T-cell (primary cell): ENCODE measurements around the gene FIGNL2. TPM values are rescaled to one million over a fixed set of nuclear protein-coding genes. Genes with fewer than 3 reads are reported as not detected.

Experiments
- ATAC-seq, 4 experiments: fragments of 200-7000 bp in 3 of 4; fragments of 150-1000 bp in 1 of 4; cut with Tn5 transposase; replicated peaks in 1 of 4; 1 replicate in 3 of 4; 2 replicates in 1 of 4; pipeline ENCODE4 v1.10.0; 2021; ENCODE audit warnings: moderate library complexity in 3 of 4, mild to moderate bottlenecking in 2 of 4, moderate number of reproducible peaks in 1 of 4
- CTCF ChIA-PET, 2 donors: fragments of 300-600 bp; sonication (Branson Sonifier 250); formaldehyde crosslinking; loops; one replicate each; lab custom pipeline; 2022; ENCODE audit warnings: antibody characterized with exemption in 2 of 2; lab: Charles Lee
- POLR2A ChIA-PET, 2 donors: fragments of 300-600 bp; sonication (Branson Sonifier 250); formaldehyde crosslinking; loops; one replicate each; lab custom pipeline; 2022; ENCODE audit warnings: antibody characterized with exemption in 2 of 2; lab: Charles Lee
- DNase-seq, 35 experiments: peaks; one replicate each; pipeline versions ENCODE4 v3.0.0 to v3.0.0-alpha.2; 2013 to 2023
- H3K27ac ChIP-seq: one replicate; pipeline ENCODE4 v1.5.1; 2013; ENCODE audit warnings: low read length
- H3K27me3 ChIP-seq, 2 experiments: replicated peaks in 1 of 2; 1 replicate in 1 of 2; 2 replicates in 1 of 2; pipeline versions ENCODE4 v1.6.1 to v1.7.0; 2013; ENCODE audit warnings: low read length in 1 of 2, mixed read lengths in 1 of 2; ENCODE audit not compliant: control insufficient read depth in 2 of 2, insufficient read depth in 2 of 2; ENCODE audit errors: extremely low read depth in 1 of 2
- H3K36me3 ChIP-seq, 2 donors: 1 replicate in 1 of 2; 2 replicates in 1 of 2; pipeline versions ENCODE4 v1.6.1 to v1.7.0; 2013; ENCODE audit warnings: low read length in 1 of 2; ENCODE audit not compliant: control insufficient read depth in 2 of 2, insufficient read depth in 1 of 2; ENCODE audit errors: extremely low read depth in 1 of 2
- H3K4me1 ChIP-seq, 2 experiments: 1 replicate in 1 of 2; 2 replicates in 1 of 2; pipeline versions ENCODE4 v1.6.1 to v1.7.0; 2013; ENCODE audit warnings: low read length in 2 of 2, mixed read lengths in 1 of 2; ENCODE audit not compliant: insufficient read depth in 2 of 2, control insufficient read depth in 1 of 2; ENCODE audit errors: extremely low read depth in 1 of 2
- H3K4me3 ChIP-seq, 2 donors: 1 replicate in 1 of 2; 2 replicates in 1 of 2; pipeline versions ENCODE4 v1.5.1 to v1.7.0; 2013; ENCODE audit warnings: mild to moderate bottlenecking in 2 of 2, low read length in 1 of 2, moderate library complexity in 1 of 2; ENCODE audit not compliant: control insufficient read depth in 1 of 2; ENCODE audit errors: extremely low read depth in 1 of 2
- H3K9me3 ChIP-seq: 2 replicates; pipeline ENCODE4 v1.7.0; 2013
- H3K27ac Mint-ChIP-seq, 2 donors: one replicate each; pipeline ENCODE4 v1.8.0; 2020 to 2021; ENCODE audit warnings: mild to moderate bottlenecking in 2 of 2, mixed read lengths in 2 of 2
- H3K27me3 Mint-ChIP-seq, 2 donors: one replicate each; pipeline ENCODE4 v1.8.0; 2021 to 2022; ENCODE audit warnings: mixed read lengths in 2 of 2
- H3K36me3 Mint-ChIP-seq: one replicate; pipeline ENCODE4 v1.8.0; 2021; ENCODE audit warnings: mixed read lengths
- H3K4me1 Mint-ChIP-seq, 3 donors: one replicate each; pipeline ENCODE4 v1.8.0; 2020 to 2022; ENCODE audit warnings: mixed read lengths in 3 of 3, mild to moderate bottlenecking in 1 of 3
- H3K4me3 Mint-ChIP-seq, 3 donors: one replicate each; pipeline ENCODE4 v1.8.0; 2020 to 2022; ENCODE audit warnings: mild to moderate bottlenecking in 3 of 3, mixed read lengths in 3 of 3, moderate library complexity in 3 of 3
- H3K9me3 Mint-ChIP-seq, 3 donors: one replicate each; pipeline ENCODE4 v1.8.0; 2020 to 2022; ENCODE audit warnings: mixed read lengths in 3 of 3
- WGBS: methylation state at CpG from one replicate; pipeline ENCODE4 v1.1.5; 2013; ENCODE audit warnings: missing lambda C conversion rate; ENCODE audit not compliant: insufficient coverage; 5-methylcytosine and 5-hydroxymethylcytosine counted together
- total RNA-seq, 35 experiments: library from RNA in 6 of 35; stranded (reverse) in 6 of 35; fragments of 120-200 nt in 1 of 35; gene quantifications; one replicate each; pipeline versions ENCODE4 v1.2.1 to v1.2.4 and lab custom pipeline; 2013 to 2026

The FIGNL2 gene
- total RNA-seq, 5 donors from 2014 or later (not counting 1 experiment from before 2014, with no cell fraction given) = 1.3 to 2.0 (median 1.6) TPM

- Mint-ChIP-seq H3K27me3 (peaks cover 11 to 32% of the 10 kb centered on the region in 2 donors), H3K4me1 (peaks cover 32 to 33% (median 33%) of the 10 kb centered on the region in 3 donors), H3K36me3 (no peaks in the 10 kb centered on the region), H3K9me3 (no peaks in the 10 kb centered on the region), H3K4me3 (no peak overlapping the region), H3K27ac (no peak overlapping the region)
- DNase-seq (no peak), ATAC-seq (no peak)
- ChIA-PET POLR2A (no interaction called here), CTCF (interaction anchor here in 1 of 2 donors (0.5 kb wide), 1 partner anchor 671 kb away, joined by 3 read pairs; no protein-coding TSS in a partner anchor)
- 100% methylated on average over 1 of the region's 1 CpG for WGBS
- no peak overlapping the region for H3K4me3 ChIP-seq
- peaks cover 4 to 29% of the 10 kb centered on the region in 2 experiments for H3K4me1 ChIP-seq
- peaks cover 0 to 52% of the 10 kb centered on the region in 2 experiments for H3K27me3 ChIP-seq
- no peaks in the 10 kb centered on the region for H3K9me3 ChIP-seq
- H3K27ac ChIP-seq = no peak overlapping the region
- H3K36me3 ChIP-seq = no peaks in the 10 kb centered on the region
Observed at GRCh38 chr12:51829641-51830040, 18.9 kb downstream of the FIGNL2 start.

GRCh38 chr12:51829011-51829481 is 19.5 kb downstream of the FIGNL2 start:
- Mint-ChIP-seq H3K36me3 (no peaks in the 10 kb centered on the region), H3K4me1 (peaks cover 32 to 34% (median 34%) of the 10 kb centered on the region in 3 donors), H3K27ac (no peak overlapping the region), H3K9me3 (no peaks in the 10 kb centered on the region), H3K4me3 (no peak overlapping the region), H3K27me3 (peaks cover 11 to 28% of the 10 kb centered on the region in 2 donors)
- H3K36me3 ChIP-seq = no peaks in the 10 kb centered on the region
- ChIA-PET CTCF (no interaction called here), POLR2A (no interaction called here)
- WGBS = no CpG with 5 or more reads among the region's 5 CpGs
- ATAC-seq (no peak), DNase-seq (no peak)
- H3K4me3 ChIP-seq = no peak overlapping the region
- peaks cover 0 to 46% of the 10 kb centered on the region in 2 experiments for H3K27me3 ChIP-seq
- no peak overlapping the region for H3K27ac ChIP-seq
- H3K4me1 ChIP-seq = peaks cover 4 to 29% of the 10 kb centered on the region in 2 experiments
- H3K9me3 ChIP-seq = no peaks in the 10 kb centered on the region

- peaks cover 31 to 38% (median 35%) of the 10 kb centered on the region in 3 donors for H3K4me1 Mint-ChIP-seq
- ChIA-PET POLR2A (no interaction called here), CTCF (no interaction called here)
- Histone ChIP-seq H3K27ac (no peak overlapping the region), H3K9me3 (no peaks in the 10 kb centered on the region), H3K36me3 (no peaks in the 10 kb centered on the region), H3K4me1 (peaks cover 4 to 25% of the 10 kb centered on the region in 2 experiments), H3K27me3 (peaks cover 0 to 41% of the 10 kb centered on the region in 2 experiments), H3K4me3 (no peak overlapping the region)
- H3K36me3 Mint-ChIP-seq = no peaks in the 10 kb centered on the region
- H3K27me3 Mint-ChIP-seq = peaks cover 6 to 23% of the 10 kb centered on the region in 2 donors
- 11% methylated on average over 4 of the region's 11 CpGs for WGBS
- no peak overlapping the region for H3K27ac Mint-ChIP-seq
- peak; percentile 53 to 80 (median 70) for ATAC-seq
- no peak for DNase-seq
- H3K9me3 Mint-ChIP-seq = no peaks in the 10 kb centered on the region
- peak overlapping the region in 1 of 3 donors; percentile 40 for H3K4me3 Mint-ChIP-seq
Observed at GRCh38 chr12:51827925-51828818, 20.3 kb downstream of the FIGNL2 start.

GRCh38 chr12:51826881-51827280 is 21.6 kb downstream of the FIGNL2 start:
- no peaks in the 10 kb centered on the region for H3K36me3 ChIP-seq
- Mint-ChIP-seq H3K9me3 (no peaks in the 10 kb centered on the region), H3K27ac (no peak overlapping the region), H3K4me3 (no peak overlapping the region), H3K4me1 (peaks cover 25 to 40% (median 34%) of the 10 kb centered on the region in 3 donors), H3K27me3 (peaks cover 0 to 13% of the 10 kb centered on the region in 2 donors), H3K36me3 (no peaks in the 10 kb centered on the region)
- no peaks in the 10 kb centered on the region for H3K9me3 ChIP-seq
- no peak for ATAC-seq
- no peak overlapping the region for H3K4me3 ChIP-seq
- H3K27ac ChIP-seq = no peak overlapping the region
- peaks cover 4 to 20% of the 10 kb centered on the region in 2 experiments for H3K4me1 ChIP-seq
- WGBS = 100% methylated on average over 2 of the region's 4 CpGs
- CTCF ChIA-PET = no interaction called here
- POLR2A ChIA-PET = no interaction called here
- no peak for DNase-seq
- peaks cover 0 to 28% of the 10 kb centered on the region in 2 experiments for H3K27me3 ChIP-seq

- peaks cover 4 to 27% of the 10 kb centered on the region in 2 experiments for H3K4me1 ChIP-seq
- Mint-ChIP-seq H3K27ac (no peak overlapping the region), H3K4me3 (no peak overlapping the region), H3K4me1 (peaks cover 25 to 40% (median 34%) of the 10 kb centered on the region in 3 donors), H3K27me3 (peaks cover 0 to 3% of the 10 kb centered on the region in 2 donors), H3K9me3 (no peaks in the 10 kb centered on the region), H3K36me3 (no peaks in the 10 kb centered on the region)
- CTCF ChIA-PET = interaction anchor here in 1 of 2 donors (0.6 kb wide), 1 partner anchor 63 kb away, joined by 3 read pairs; no protein-coding TSS in a partner anchor
- no peaks in the 10 kb centered on the region for H3K9me3 ChIP-seq
- H3K27ac ChIP-seq = no peak overlapping the region
- WGBS = 100% methylated on average over 3 of the region's 5 CpGs
- H3K36me3 ChIP-seq = no peaks in the 10 kb centered on the region
- no peak for DNase-seq
- H3K4me3 ChIP-seq = no peak overlapping the region
- no peak for ATAC-seq
- peaks cover 0 to 15% of the 10 kb centered on the region in 2 experiments for H3K27me3 ChIP-seq
- POLR2A ChIA-PET = interaction anchor here in 1 of 2 donors (0.5 kb wide), 1 partner anchor 44 kb away, joined by 6 read pairs; no protein-coding TSS in a partner anchor
Observed at GRCh38 chr12:51825216-51825615, 23.3 kb downstream of the FIGNL2 start.

- Mint-ChIP-seq H3K27ac (peak overlapping the region; percentile 53 to 69), H3K4me3 (no peak overlapping the region), H3K27me3 (peaks cover 0 to 3% of the 10 kb centered on the region in 2 donors), H3K36me3 (no peaks in the 10 kb centered on the region), H3K4me1 (peaks cover 25 to 47% (median 40%) of the 10 kb centered on the region in 3 donors), H3K9me3 (no peaks in the 10 kb centered on the region)
- WGBS = 0% methylated on average over 1 of the region's 6 CpGs
- H3K4me1 ChIP-seq = peaks cover 10 to 34% of the 10 kb centered on the region in 2 experiments
- CTCF ChIA-PET = interaction anchor here (0.6 to 2.1 kb wide), 6 partner anchors 8 to 483 kb away, joined by 3 to 8 read pairs (median 4); a partner anchor contains a TSS
- H3K36me3 ChIP-seq = no peaks in the 10 kb centered on the region
- ATAC-seq (no peak), DNase-seq (peak in 4 of 35 experiments; percentile 19 to 65 (median 24))
- H3K27ac ChIP-seq = no peak overlapping the region
- peaks cover 0 to 10% of the 10 kb centered on the region in 2 experiments for H3K27me3 ChIP-seq
- POLR2A ChIA-PET = no interaction called here
- H3K9me3 ChIP-seq = no peaks in the 10 kb centered on the region
- no peak overlapping the region for H3K4me3 ChIP-seq
Observed at GRCh38 chr12:51823875-51824565, 24.5 kb downstream of the FIGNL2 start.
